HCT116 (cell line): ENCODE measurements around the gene APP. TPM values are rescaled to one million over a fixed set of nuclear protein-coding genes. Genes with fewer than 3 reads are reported as not detected.
A peak's percentile ranks its signal among the peaks of the same experiment; 100 is the strongest.

ENCODE experiments used
- ATAC-seq: fragments of 200-7000 bp; cut with Tn5 transposase; 2 replicates; pipeline ENCODE4 v1.9.1; 2020; ENCODE audit warnings: mild to moderate bottlenecking, moderate library complexity
- BruUV-seq: library from RNA; stranded (reverse); fragments of 400-500 nt; replicated peaks from 2 replicates; lab custom pipeline; 2021; lab: Mats Ljungman, UMichigan
- CTCF ChIA-PET: fragments of 300-600 bp; sonication (Branson Sonifier 250); formaldehyde crosslinking; loops from one replicate; lab custom pipeline; 2021; ENCODE audit warnings: antibody characterized with exemption; lab: Charles Lee
- POLR2A ChIA-PET: fragments of 300-600, 350-600 bp; sonication (Branson Sonifier 250); formaldehyde crosslinking; loops from one replicate; lab custom pipeline; 2021; ENCODE audit warnings: antibody characterized with exemption; lab: Charles Lee
- RAD21 ChIA-PET, 2 experiments: fragments of 300-600 bp; sonication (Branson Sonifier 250); formaldehyde crosslinking; loops; one replicate each; lab custom pipeline; 2023; ENCODE audit warnings: low total read pairs in 2 of 2; ENCODE audit not compliant: uncharacterized antibody in 2 of 2, unreplicated experiment in 2 of 2, low non-redundant PET in 1 of 2; lab: Charles Lee
- DNase-seq: peaks from one replicate; pipeline ENCODE4 v3.0.0-alpha.2; 2010; ENCODE audit warnings: low read depth, low spot score
- H2AFZ ChIP-seq: fragments of 200-600 bp; shearing (Covaris generic), sonication (generic); 2 replicates; pipeline ENCODE4 v1.6.1; 2017; ENCODE audit warnings: low read depth, mixed run types, mixed read lengths, antibody characterized with exemption, low read length; ENCODE audit not compliant: poor library complexity, severe bottlenecking
- H3K27ac ChIP-seq: 2 replicates; pipeline ENCODE4 v1.5.1; 2012; ENCODE audit warnings: low read depth, low read length
- H3K27me3 ChIP-seq: fragments of 200-600 bp; sonication (generic); 2 replicates; pipeline ENCODE4 v1.6.1; 2016; ENCODE audit warnings: mixed run types, low read length, mixed read lengths; ENCODE audit not compliant: insufficient read depth
- H3K36me3 ChIP-seq, 2 experiments: fragments of 200-500 bp in 1 of 2; fragments of 200-600 bp in 1 of 2; sonication (Bioruptor generic) in 1 of 2; sonication (generic) in 1 of 2; 2 replicates each; pipeline versions ENCODE4 v1.5.1 to v1.6.1; 2014 to 2016; ENCODE audit warnings: low read length in 2 of 2, inconsistent platforms in 1 of 2, mixed read lengths in 1 of 2, mixed run types in 1 of 2; ENCODE audit not compliant: insufficient read depth in 2 of 2, control insufficient read depth in 1 of 2
- H3K4me1 ChIP-seq, 2 experiments: fragments of 200-600 bp in 1 of 2; sonication (generic) in 1 of 2; 2 replicates each; pipeline versions ENCODE4 v1.5.1 to v1.6.1; 2012 to 2017; ENCODE audit warnings: low read length in 2 of 2, inconsistent platforms in 1 of 2, mild to moderate bottlenecking in 1 of 2, mixed read lengths in 1 of 2, mixed run types in 1 of 2, moderate library complexity in 1 of 2; ENCODE audit not compliant: insufficient read depth in 2 of 2, control insufficient read depth in 1 of 2
- H3K4me2 ChIP-seq: fragments of 200-600 bp; sonication (generic); 2 replicates; pipeline ENCODE4 v1.6.1; 2017; ENCODE audit warnings: mixed run types, low read length, mixed read lengths
- H3K4me3 ChIP-seq, 2 experiments: fragments of 200-600 bp in 1 of 2; sonication (generic) in 1 of 2; replicated peaks in 1 of 2; 2 replicates each; pipeline ENCODE4 v1.5.1; 2011 to 2016; ENCODE audit warnings: low read length in 2 of 2, control low read depth in 1 of 2, low read depth in 1 of 2, mild to moderate bottlenecking in 1 of 2, mixed read lengths in 1 of 2, mixed run types in 1 of 2
- H3K79me2 ChIP-seq: fragments of 200-600 bp; sonication (generic); 2 replicates; pipeline ENCODE4 v1.6.1; 2017; ENCODE audit warnings: mild to moderate bottlenecking, mixed run types, low read length, moderate library complexity, mixed read lengths; ENCODE audit not compliant: insufficient read depth
- H3K9ac ChIP-seq: fragments of 200-600 bp; sonication (generic); 2 replicates; pipeline ENCODE4 v1.6.1; 2016; ENCODE audit warnings: low read length, mixed read lengths
- H3K9me2 ChIP-seq: fragments of 200-600 bp; sonication (generic), shearing (Covaris generic); 2 replicates; pipeline ENCODE4 v1.6.1; 2017; ENCODE audit warnings: mixed run types, mild to moderate bottlenecking, moderate library complexity; ENCODE audit not compliant: insufficient read depth
- H3K9me3 ChIP-seq, 2 experiments: fragments of 200-500 bp in 1 of 2; fragments of 200-600 bp in 1 of 2; sonication (Bioruptor generic) in 1 of 2; sonication (generic) in 1 of 2; 2 replicates each; pipeline ENCODE4 v1.6.1; 2014 to 2017; ENCODE audit warnings: low read length in 2 of 2, mixed read lengths in 2 of 2, inconsistent platforms in 1 of 2, low read depth in 1 of 2, mild to moderate bottlenecking in 1 of 2, mixed run types in 1 of 2, moderate library complexity in 1 of 2; ENCODE audit not compliant: control insufficient read depth in 1 of 2, insufficient read depth in 1 of 2
- H4K20me1 ChIP-seq: fragments of 200-600 bp; sonication (generic), shearing (Covaris generic); 2 replicates; pipeline ENCODE4 v1.6.1; 2017; ENCODE audit warnings: mixed run types, mild to moderate bottlenecking, moderate library complexity; ENCODE audit not compliant: insufficient read depth
- CBX3 ChIP-seq: IDR thresholded peaks from 2 replicates; pipeline ENCODE4 v1.6.1; 2012; ENCODE audit warnings: low read depth
- EGR1 ChIP-seq: IDR thresholded peaks from 2 replicates; pipeline ENCODE4 v1.6.1; 2012; ENCODE audit warnings: low read depth
- FOSL1 ChIP-seq: IDR thresholded peaks from 2 replicates; pipeline ENCODE4 v1.6.1; 2012; ENCODE audit warnings: low read depth
- POLR2A ChIP-seq: IDR thresholded peaks from 2 replicates; pipeline ENCODE4 v1.7.0; 2011; ENCODE audit warnings: borderline replicate concordance; ENCODE audit not compliant: insufficient read depth, insufficient read length; ENCODE audit errors: extremely low read depth
- RAD21 ChIP-seq: IDR thresholded peaks from 2 replicates; pipeline ENCODE4 v1.6.1; 2012; ENCODE audit warnings: low read depth, mild to moderate bottlenecking
- SIN3A ChIP-seq: IDR thresholded peaks from 2 replicates; pipeline ENCODE4 v1.6.1; 2012; ENCODE audit warnings: low read depth
- ZFX ChIP-seq: fragments of 450-650 bp; IDR thresholded peaks from 2 replicates; pipeline ENCODE4 v1.6.1; 2017
- intact Hi-C: fragments of 100-400 bp; cut with micrococcal nuclease; formaldehyde crosslinking; loops from 2 replicates; pipeline ENCODE4 v1.10.0; 2022
- total RNA-seq: library from RNA; stranded (reverse); gene quantifications from one replicate; pipeline ENCODE4 v1.2.1, GENCODE V29; 2021; ENCODE audit not compliant: unreplicated experiment
- TF ChIP-seq, protein P1 (sequence below), 3 experiments: fragments of 200-600 bp in 1 of 3; sonication (generic) in 1 of 3; IDR thresholded peaks in 2 of 3; conservative IDR thresholded peaks in 1 of 3; 2 replicates each; pipeline ENCODE4 v1.5.1; 2012 to 2017; ENCODE audit warnings: low read depth in 2 of 3, low read length in 2 of 3, antibody characterized with exemption in 1 of 3, borderline replicate concordance in 1 of 3, control low read depth in 1 of 3, mild to moderate bottlenecking in 1 of 3, mixed read lengths in 1 of 3, mixed run types in 1 of 3, moderate library complexity in 1 of 3; ENCODE audit not compliant: insufficient read depth in 1 of 3
- TF ChIP-seq, protein P2 (sequence below): IDR thresholded peaks from 2 replicates; pipeline ENCODE4 v1.6.1; 2012
- TF ChIP-seq, protein P3 (sequence below): IDR thresholded peaks from 2 replicates; pipeline ENCODE4 v1.6.1; 2012; ENCODE audit warnings: low read depth

Gene APP
- total RNA-seq, 1 experiment from 2014 or later, result 267 TPM

DNA sequence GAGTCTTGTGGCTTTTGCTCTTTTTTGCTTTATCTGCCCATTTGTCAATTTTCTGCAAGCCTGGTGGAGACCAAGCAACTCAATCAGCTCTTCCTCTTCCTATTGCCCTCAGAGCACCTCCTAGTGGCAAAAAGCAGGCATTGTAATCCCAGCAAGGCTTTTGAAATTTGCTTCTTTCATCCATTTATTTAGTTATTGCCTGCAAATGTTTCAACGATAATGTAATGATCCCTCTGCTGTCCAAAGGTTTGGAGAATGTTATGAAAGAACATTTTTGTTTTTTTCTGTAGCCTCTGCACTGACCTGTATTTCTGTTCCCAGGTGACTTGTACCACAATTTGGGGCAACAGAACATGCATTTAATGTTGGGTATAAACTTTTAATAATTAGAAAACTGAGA is 308.0 kb downstream of the APP start:
- peak; percentile 25; the same call in 1 of the 2 replicates for TF ChIP-seq RAD21
- TF ChIP-seq, protein P1, sequence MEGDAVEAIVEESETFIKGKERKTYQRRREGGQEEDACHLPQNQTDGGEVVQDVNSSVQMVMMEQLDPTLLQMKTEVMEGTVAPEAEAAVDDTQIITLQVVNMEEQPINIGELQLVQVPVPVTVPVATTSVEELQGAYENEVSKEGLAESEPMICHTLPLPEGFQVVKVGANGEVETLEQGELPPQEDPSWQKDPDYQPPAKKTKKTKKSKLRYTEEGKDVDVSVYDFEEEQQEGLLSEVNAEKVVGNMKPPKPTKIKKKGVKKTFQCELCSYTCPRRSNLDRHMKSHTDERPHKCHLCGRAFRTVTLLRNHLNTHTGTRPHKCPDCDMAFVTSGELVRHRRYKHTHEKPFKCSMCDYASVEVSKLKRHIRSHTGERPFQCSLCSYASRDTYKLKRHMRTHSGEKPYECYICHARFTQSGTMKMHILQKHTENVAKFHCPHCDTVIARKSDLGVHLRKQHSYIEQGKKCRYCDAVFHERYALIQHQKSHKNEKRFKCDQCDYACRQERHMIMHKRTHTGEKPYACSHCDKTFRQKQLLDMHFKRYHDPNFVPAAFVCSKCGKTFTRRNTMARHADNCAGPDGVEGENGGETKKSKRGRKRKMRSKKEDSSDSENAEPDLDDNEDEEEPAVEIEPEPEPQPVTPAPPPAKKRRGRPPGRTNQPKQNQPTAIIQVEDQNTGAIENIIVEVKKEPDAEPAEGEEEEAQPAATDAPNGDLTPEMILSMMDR (IDR thresholded peaks at IDR 0.05 in 2 of 3, conservative IDR thresholded peaks at IDR 0.05 in 1 of 3; ENCODE audit: borderline replicate concordance in 1 of 3, insufficient read depth in 1 of 3, low read depth in 2 of 3, low read length in 2 of 3), result peak; percentile 15 to 83 (median 82); a peak in 5 of 6 replicates
- TF ChIP-seq, protein P2, sequence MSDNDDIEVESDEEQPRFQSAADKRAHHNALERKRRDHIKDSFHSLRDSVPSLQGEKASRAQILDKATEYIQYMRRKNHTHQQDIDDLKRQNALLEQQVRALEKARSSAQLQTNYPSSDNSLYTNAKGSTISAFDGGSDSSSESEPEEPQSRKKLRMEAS, result no peak
- no peak for TF ChIP-seq FOSL1
- no peak for TF ChIP-seq SIN3A
- Histone ChIP-seq H3K9me2 (no peaks in the 10 kb centered on the region), H3K27me3 (0 out of 2 replicates have a peak, but pooled peaks cover 3% of the 10 kb centered on the region), H3K36me3 (no peaks in the 10 kb centered on the region), H3K4me2 (no peak overlapping the region), H3K4me1 (no peaks in the 10 kb centered on the region), H4K20me1 (no peaks in the 10 kb centered on the region; the same call in 1 of the 2 replicates), H3K79me2 (no peaks in the 10 kb centered on the region), H3K27ac (no peak overlapping the region), H3K9ac (no peak overlapping the region), H3K9me3 (no peaks in the 10 kb centered on the region), H3K4me3 (no peak overlapping the region), H2AFZ (no peak overlapping the region)
- ATAC-seq, result peak; percentile 55; the same call in 1 of the 2 replicates
- intact Hi-C loops, result loop anchor here (1.0 kb wide), 1 partner anchor 254 kb away; no protein-coding TSS in a partner anchor
- RAD21 ChIA-PET, result no interaction called here
- DNase-seq, result peak; percentile 18
- no TSS peak for BruUV-seq
- POLR2A ChIA-PET, result no interaction called here
- CTCF ChIA-PET, result interaction anchor here (1.1 to 1.3 kb wide), 2 partner anchors 61 to 94 kb away, joined by 3 to 4 read pairs; no protein-coding TSS in a partner anchor

DNA sequence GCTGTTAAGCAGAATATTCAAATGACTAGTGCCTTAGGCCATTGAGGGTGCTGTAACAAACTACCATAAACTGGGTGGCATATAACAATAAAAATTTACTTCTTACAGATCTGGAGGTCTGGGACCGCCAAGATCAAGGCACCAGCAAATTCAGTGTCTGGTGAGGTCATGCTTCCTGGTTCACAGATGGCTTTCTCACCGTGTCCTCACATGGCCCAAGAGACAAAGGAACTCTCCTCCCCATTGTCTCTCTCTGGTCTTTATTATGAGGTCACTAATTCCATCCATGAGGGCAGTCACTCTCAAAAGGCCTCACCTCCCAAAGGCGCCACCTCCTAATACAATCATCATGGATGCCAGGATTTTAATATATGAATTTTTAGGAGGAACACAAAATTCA is 308.5 kb downstream of the APP start:
- Histone ChIP-seq H3K4me2 (no peak overlapping the region), H3K4me1 (no peaks in the 10 kb centered on the region), H3K79me2 (no peaks in the 10 kb centered on the region), H3K4me3 (no peak overlapping the region), H3K9me3 (no peaks in the 10 kb centered on the region), H4K20me1 (no peaks in the 10 kb centered on the region; the same call in 1 of the 2 replicates), H3K27me3 (0 out of 2 replicates have a peak, but pooled peaks cover 5% of the 10 kb centered on the region), H3K36me3 (no peaks in the 10 kb centered on the region), H2AFZ (no peak overlapping the region), H3K27ac (no peak overlapping the region), H3K9ac (no peak overlapping the region), H3K9me2 (no peaks in the 10 kb centered on the region)
- no TSS peak for BruUV-seq
- ChIA-PET CTCF (interaction anchor here (1.1 to 1.3 kb wide), 2 partner anchors 60 to 94 kb away, joined by 3 to 4 read pairs; no protein-coding TSS in a partner anchor), RAD21 (no interaction called here), POLR2A (no interaction called here)
- DNase-seq (no peak), ATAC-seq (no peak)
- TF ChIP-seq CBX3 (no peak), POLR2A (no peak), EGR1 (no peak), ZFX (no peak)
- TF ChIP-seq, protein P1 (IDR thresholded peaks at IDR 0.05 in 2 of 3, conservative IDR thresholded peaks at IDR 0.05 in 1 of 3; ENCODE audit: borderline replicate concordance in 1 of 3, insufficient read depth in 1 of 3, low read depth in 2 of 3, low read length in 2 of 3), result no peak
- TF ChIP-seq, protein P3, sequence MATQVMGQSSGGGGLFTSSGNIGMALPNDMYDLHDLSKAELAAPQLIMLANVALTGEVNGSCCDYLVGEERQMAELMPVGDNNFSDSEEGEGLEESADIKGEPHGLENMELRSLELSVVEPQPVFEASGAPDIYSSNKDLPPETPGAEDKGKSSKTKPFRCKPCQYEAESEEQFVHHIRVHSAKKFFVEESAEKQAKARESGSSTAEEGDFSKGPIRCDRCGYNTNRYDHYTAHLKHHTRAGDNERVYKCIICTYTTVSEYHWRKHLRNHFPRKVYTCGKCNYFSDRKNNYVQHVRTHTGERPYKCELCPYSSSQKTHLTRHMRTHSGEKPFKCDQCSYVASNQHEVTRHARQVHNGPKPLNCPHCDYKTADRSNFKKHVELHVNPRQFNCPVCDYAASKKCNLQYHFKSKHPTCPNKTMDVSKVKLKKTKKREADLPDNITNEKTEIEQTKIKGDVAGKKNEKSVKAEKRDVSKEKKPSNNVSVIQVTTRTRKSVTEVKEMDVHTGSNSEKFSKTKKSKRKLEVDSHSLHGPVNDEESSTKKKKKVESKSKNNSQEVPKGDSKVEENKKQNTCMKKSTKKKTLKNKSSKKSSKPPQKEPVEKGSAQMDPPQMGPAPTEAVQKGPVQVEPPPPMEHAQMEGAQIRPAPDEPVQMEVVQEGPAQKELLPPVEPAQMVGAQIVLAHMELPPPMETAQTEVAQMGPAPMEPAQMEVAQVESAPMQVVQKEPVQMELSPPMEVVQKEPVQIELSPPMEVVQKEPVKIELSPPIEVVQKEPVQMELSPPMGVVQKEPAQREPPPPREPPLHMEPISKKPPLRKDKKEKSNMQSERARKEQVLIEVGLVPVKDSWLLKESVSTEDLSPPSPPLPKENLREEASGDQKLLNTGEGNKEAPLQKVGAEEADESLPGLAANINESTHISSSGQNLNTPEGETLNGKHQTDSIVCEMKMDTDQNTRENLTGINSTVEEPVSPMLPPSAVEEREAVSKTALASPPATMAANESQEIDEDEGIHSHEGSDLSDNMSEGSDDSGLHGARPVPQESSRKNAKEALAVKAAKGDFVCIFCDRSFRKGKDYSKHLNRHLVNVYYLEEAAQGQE, result no peak
- intact Hi-C loops, result loop anchor here (1.0 kb wide), 1 partner anchor 254 kb away; no protein-coding TSS in a partner anchor
